CD14-positive monocyte (primary cell): ENCODE data around the gene PRDM8. TPM values are rescaled to one million over a fixed set of nuclear protein-coding genes. Genes with fewer than 3 reads are reported as not detected.

Experiments
- DNase-seq, 3 donors: peaks; one replicate each; pipeline ENCODE4 v3.0.0-alpha.2; 2011 to 2022
- H2AFZ ChIP-seq: 2 replicates; pipeline ENCODE4 v1.6.0; 2012; ENCODE audit warnings: mild to moderate bottlenecking, low read depth, low read length, inconsistent platforms; ENCODE audit not compliant: insufficient read depth, poor library complexity, severe bottlenecking
- H3K27ac ChIP-seq, 2 donors: 1 replicate in 1 of 2; 2 replicates in 1 of 2; pipeline ENCODE4 v1.5.1; 2012 to 2013; ENCODE audit warnings: low read length in 2 of 2, control low read depth in 1 of 2, inconsistent platforms in 1 of 2, low read depth in 1 of 2, mild to moderate bottlenecking in 1 of 2
- H3K27me3 ChIP-seq, 2 donors: one replicate each; pipeline versions ENCODE4 v1.6.0 to v1.6.1; 2011 to 2013; ENCODE audit warnings: low read length in 2 of 2; ENCODE audit not compliant: control insufficient read depth in 2 of 2, insufficient read depth in 2 of 2
- H3K36me3 ChIP-seq, 2 donors: replicated peaks in 1 of 2; 1 replicate in 1 of 2; 2 replicates in 1 of 2; pipeline versions ENCODE4 v1.5.1 to v1.6.1; 2012 to 2013; ENCODE audit warnings: low read length in 2 of 2, control low read depth in 1 of 2, inconsistent platforms in 1 of 2, mild to moderate bottlenecking in 1 of 2; ENCODE audit not compliant: insufficient read depth in 2 of 2, control insufficient read depth in 1 of 2
- H3K4me1 ChIP-seq, 2 donors: 1 replicate in 1 of 2; 2 replicates in 1 of 2; pipeline versions ENCODE4 v1.5.1 to v1.6.1; 2012 to 2013; ENCODE audit warnings: low read length in 2 of 2, control low read depth in 1 of 2, inconsistent platforms in 1 of 2, mild to moderate bottlenecking in 1 of 2, moderate library complexity in 1 of 2; ENCODE audit not compliant: insufficient read depth in 2 of 2, control insufficient read depth in 1 of 2
- H3K4me2 ChIP-seq: replicated peaks from 2 replicates; pipeline ENCODE3; 2012; ENCODE audit warnings: low read length, moderate library complexity, mild to moderate bottlenecking; ENCODE audit not compliant: poor library complexity, severe bottlenecking; ENCODE audit errors: extremely low read depth
- H3K4me3 ChIP-seq, 3 experiments: fragments of 200-600 bp in 1 of 3; sonication (generic) in 1 of 3; replicated peaks in 1 of 3; 1 replicate in 2 of 3; 2 replicates in 1 of 3; pipeline ENCODE4 v1.5.1; 2011 to 2013; ENCODE audit warnings: low read length in 3 of 3, mild to moderate bottlenecking in 3 of 3, control low read depth in 2 of 3, low read depth in 2 of 3, inconsistent platforms in 1 of 3, moderate library complexity in 1 of 3
- H3K79me2 ChIP-seq: 2 replicates; pipeline ENCODE4 v1.6.0; 2012; ENCODE audit warnings: mild to moderate bottlenecking, control low read depth, inconsistent platforms, low read length, moderate library complexity; ENCODE audit not compliant: insufficient read depth
- H3K9ac ChIP-seq: 2 replicates; pipeline ENCODE4 v1.6.0; 2017; ENCODE audit warnings: low read length, mild to moderate bottlenecking; ENCODE audit not compliant: insufficient read depth, poor library complexity, severe bottlenecking
- H3K9me3 ChIP-seq, 2 donors: replicated peaks in 1 of 2; 1 replicate in 1 of 2; 2 replicates in 1 of 2; pipeline versions ENCODE4 v1.5.1 to v1.6.1; 2012 to 2013; ENCODE audit warnings: low read length in 2 of 2, control low read depth in 1 of 2; ENCODE audit not compliant: control insufficient read depth in 1 of 2, insufficient read depth in 1 of 2
- H4K20me1 ChIP-seq: 2 replicates; pipeline ENCODE4 v1.6.0; 2012; ENCODE audit warnings: mild to moderate bottlenecking, low read length, control low read depth, moderate library complexity; ENCODE audit not compliant: insufficient read depth
- H3K27ac Mint-ChIP-seq, 7 donors: one replicate each; pipeline ENCODE4 v1.8.0; 2020; ENCODE audit warnings: mild to moderate bottlenecking in 7 of 7, mixed read lengths in 7 of 7, moderate library complexity in 6 of 7, inconsistent platforms in 2 of 7
- H3K27me3 Mint-ChIP-seq, 3 donors: one replicate each; pipeline ENCODE4 v1.8.0; 2021 to 2022; ENCODE audit warnings: low read depth in 3 of 3, mild to moderate bottlenecking in 3 of 3, mixed read lengths in 3 of 3, moderate library complexity in 3 of 3, inconsistent platforms in 1 of 3
- H3K36me3 Mint-ChIP-seq, 2 donors: one replicate each; pipeline ENCODE4 v1.8.0; 2020; ENCODE audit warnings: mixed read lengths in 2 of 2, inconsistent platforms in 1 of 2, mild to moderate bottlenecking in 1 of 2
- H3K4me1 Mint-ChIP-seq: one replicate; pipeline ENCODE4 v1.8.0; 2020; ENCODE audit warnings: mild to moderate bottlenecking, mixed read lengths
- H3K4me3 Mint-ChIP-seq, 2 donors: one replicate each; pipeline ENCODE4 v1.8.0; 2020; ENCODE audit warnings: mild to moderate bottlenecking in 2 of 2, mixed read lengths in 2 of 2, moderate library complexity in 1 of 2
- H3K9me3 Mint-ChIP-seq, 7 donors: one replicate each; pipeline ENCODE4 v1.8.0; 2020 to 2022; ENCODE audit warnings: mixed read lengths in 7 of 7, mild to moderate bottlenecking in 6 of 7, moderate library complexity in 6 of 7, inconsistent platforms in 2 of 7
- WGBS: methylation state at CpG from one replicate; pipeline ENCODE4 v1.1.5; 2013; ENCODE audit warnings: missing lambda C conversion rate; ENCODE audit not compliant: insufficient coverage; 5-methylcytosine and 5-hydroxymethylcytosine counted together
- intact Hi-C, 2 donors: fragments of 100-400 bp; cut with micrococcal nuclease; formaldehyde crosslinking; loops; one replicate each; pipeline versions ENCODE4 v1.15.0 to v1.15.1; 2023
- polyA plus RNA-seq, 3 donors: library from polyadenylated mRNA; depleted of rRNA in 1 of 3; unstranded in 2 of 3; stranded (reverse) in 1 of 3; fragments of 300-500 nt in 2 of 3; fragments of >200 nt in 1 of 3; fragmentation: Illumina TruSeq in 2 of 3; gene quantifications; 1 replicate in 2 of 3; 2 replicates in 1 of 3; pipeline ENCODE4 v1.2.3, GENCODE V29; 2012 to 2021
- TF ChIP-seq, protein P1 (sequence below): fragments of 200-600 bp; IDR thresholded peaks from one replicate; pipeline ENCODE4 v1.8.0; 2022; ENCODE audit warnings: antibody characterized with exemption, mild to moderate bottlenecking

PRDM8 gene
- polyA plus RNA-seq, 3 donors = 0.22 to 0.77 (median 0.23) TPM

- 92% methylated on average over 1 of the region's 2 CpGs for WGBS
- TF ChIP-seq, protein P1, sequence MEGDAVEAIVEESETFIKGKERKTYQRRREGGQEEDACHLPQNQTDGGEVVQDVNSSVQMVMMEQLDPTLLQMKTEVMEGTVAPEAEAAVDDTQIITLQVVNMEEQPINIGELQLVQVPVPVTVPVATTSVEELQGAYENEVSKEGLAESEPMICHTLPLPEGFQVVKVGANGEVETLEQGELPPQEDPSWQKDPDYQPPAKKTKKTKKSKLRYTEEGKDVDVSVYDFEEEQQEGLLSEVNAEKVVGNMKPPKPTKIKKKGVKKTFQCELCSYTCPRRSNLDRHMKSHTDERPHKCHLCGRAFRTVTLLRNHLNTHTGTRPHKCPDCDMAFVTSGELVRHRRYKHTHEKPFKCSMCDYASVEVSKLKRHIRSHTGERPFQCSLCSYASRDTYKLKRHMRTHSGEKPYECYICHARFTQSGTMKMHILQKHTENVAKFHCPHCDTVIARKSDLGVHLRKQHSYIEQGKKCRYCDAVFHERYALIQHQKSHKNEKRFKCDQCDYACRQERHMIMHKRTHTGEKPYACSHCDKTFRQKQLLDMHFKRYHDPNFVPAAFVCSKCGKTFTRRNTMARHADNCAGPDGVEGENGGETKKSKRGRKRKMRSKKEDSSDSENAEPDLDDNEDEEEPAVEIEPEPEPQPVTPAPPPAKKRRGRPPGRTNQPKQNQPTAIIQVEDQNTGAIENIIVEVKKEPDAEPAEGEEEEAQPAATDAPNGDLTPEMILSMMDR = no peak
- Mint-ChIP-seq H3K36me3 (no peaks in the 10 kb centered on the region), H3K9me3 (no peaks in the 10 kb centered on the region), H3K27me3 (no peaks in the 10 kb centered on the region), H3K4me3 (no peak overlapping the region), H3K27ac (no peak overlapping the region), H3K4me1 (peaks cover 4% of the 10 kb centered on the region)
- no peaks in the 10 kb centered on the region for H3K79me2 ChIP-seq
- no peak overlapping the region for H3K27ac ChIP-seq
- no peaks in the 10 kb centered on the region for H3K27me3 ChIP-seq
- intact Hi-C loops = no loop called here
- no peaks in the 10 kb centered on the region for H3K4me1 ChIP-seq
- no peaks in the 10 kb centered on the region for H3K9me3 ChIP-seq
- H3K4me2 ChIP-seq = no peak overlapping the region
- no peak overlapping the region for H3K4me3 ChIP-seq
- no peak overlapping the region for H2AFZ ChIP-seq
- no peak overlapping the region for H3K9ac ChIP-seq
- no peaks in the 10 kb centered on the region for H3K36me3 ChIP-seq
- no peak for DNase-seq
- no peaks in the 10 kb centered on the region for H4K20me1 ChIP-seq
These were observed 32.3 kb downstream of the PRDM8 start for GRCh38 chr4:80229590-80229989.

- no peaks in the 10 kb centered on the region for H3K36me3 Mint-ChIP-seq
- intact Hi-C loops = no loop called here
- no peak overlapping the region for H3K4me2 ChIP-seq
- H3K27ac ChIP-seq = no peak overlapping the region
- H3K27me3 Mint-ChIP-seq = no peaks in the 10 kb centered on the region
- H3K4me1 ChIP-seq = no peaks in the 10 kb centered on the region
- no peaks in the 10 kb centered on the region for H3K9me3 ChIP-seq
- H3K79me2 ChIP-seq = no peaks in the 10 kb centered on the region
- no peak for DNase-seq
- TF ChIP-seq, protein P1 = no peak
- H3K9ac ChIP-seq = no peak overlapping the region
- no peaks in the 10 kb centered on the region for H3K36me3 ChIP-seq
- no peak overlapping the region for H3K4me3 Mint-ChIP-seq
- no peaks in the 10 kb centered on the region for H3K27me3 ChIP-seq
- no peak overlapping the region for H2AFZ ChIP-seq
- H3K9me3 Mint-ChIP-seq = no peaks in the 10 kb centered on the region
- 92% methylated on average over 2 of the region's 5 CpGs for WGBS
- no peak overlapping the region for H3K27ac Mint-ChIP-seq
- H4K20me1 ChIP-seq = no peaks in the 10 kb centered on the region
- peaks cover 4% of the 10 kb centered on the region for H3K4me1 Mint-ChIP-seq
- H3K4me3 ChIP-seq = no peak overlapping the region
These were observed 33.9 kb downstream of the PRDM8 start for GRCh38 chr4:80231180-80231579.
